RWPE1 (cell line): ENCODE results near the gene HS3ST3B1.

Source experiments
- CTCF ChIA-PET: fragments of 350-600 bp; sonication (Branson Sonifier 250); formaldehyde crosslinking; extraction: SDS; loops from one replicate; lab custom pipeline; 2021; lab: Yijun Ruan, JAX
- POLR2A ChIA-PET: fragments of 400-600 bp; formaldehyde crosslinking; extraction: SDS; loops from one replicate; lab custom pipeline; 2020; ENCODE audit warnings: antibody characterized with exemption; ENCODE audit not compliant: low non-redundant PET; lab: Yijun Ruan, JAX
- DNase-seq: peaks from one replicate; pipeline ENCODE4 v3.0.0; 2012; ENCODE audit warnings: low spot score
- H3K27ac ChIP-seq: fragments of 450-650 bp; 2 replicates; pipeline ENCODE4 v1.5.1; 2017
- CTCF ChIP-seq: fragments of 450-650 bp; conservative IDR thresholded peaks from 2 replicates; pipeline ENCODE4 v1.5.1; 2017; ENCODE audit warnings: low read depth, mild to moderate bottlenecking

Gene HS3ST3B1

GRCh38 chr17:14376666-14377065 lies 75.8 kb downstream of the HS3ST3B1 start:
- no peak overlapping the region for H3K27ac ChIP-seq
- ChIA-PET POLR2A (no interaction called here), CTCF (interaction anchor here (0.6 kb wide), 1 partner anchor 1383 kb away, joined by 3 read pairs; no protein-coding TSS in a partner anchor)
- TF ChIP-seq CTCF: no peak
- no peak for DNase-seq

GRCh38 chr17:14381606-14382005 lies 80.7 kb downstream of the HS3ST3B1 start:
- no peak for TF ChIP-seq CTCF
- H3K27ac ChIP-seq: no peak overlapping the region
- no peak for DNase-seq
- CTCF ChIA-PET: no interaction called here
- POLR2A ChIA-PET: no interaction called here

- CTCF ChIA-PET: interaction anchor here (1.0 kb wide), 1 partner anchor 1040 kb away, joined by 3 read pairs; no protein-coding TSS in a partner anchor
- no peak for TF ChIP-seq CTCF
- DNase-seq: no peak
- POLR2A ChIA-PET: no interaction called here
- no peak overlapping the region for H3K27ac ChIP-seq
Measured at GRCh38 chr17:14387036-14387435, 86.2 kb downstream of the HS3ST3B1 start.

- no peak for TF ChIP-seq CTCF
- CTCF ChIA-PET: no interaction called here
- POLR2A ChIA-PET: no interaction called here
- DNase-seq: no peak
- no peak overlapping the region for H3K27ac ChIP-seq
Measured at GRCh38 chr17:14389681-14390080, 88.8 kb downstream of the HS3ST3B1 start.

GRCh38 chr17:14393723-14394122 lies 92.8 kb downstream of the HS3ST3B1 start:
- DNase-seq: no peak
- ChIA-PET CTCF (no interaction called here), POLR2A (no interaction called here)
- TF ChIP-seq CTCF: no peak
- no peak overlapping the region for H3K27ac ChIP-seq

- ChIA-PET POLR2A (no interaction called here), CTCF (no interaction called here)
- H3K27ac ChIP-seq: no peak overlapping the region
- no peak for TF ChIP-seq CTCF
- DNase-seq: no peak
Measured at GRCh38 chr17:14395255-14395654, 94.4 kb downstream of the HS3ST3B1 start.
